OCI-LY7 (cell line): ENCODE measurements around the gene ZSCAN23. TPM values are rescaled to one million over a fixed set of nuclear protein-coding genes. Genes with fewer than 3 reads are reported as not detected.
A peak's percentile ranks its signal among the peaks of the same experiment; 100 is the strongest.

Experiments
- BruUV-seq: library from RNA; stranded (reverse); fragments of 400-500 nt; replicated peaks from 2 replicates; lab custom pipeline; 2021; lab: Mats Ljungman, UMichigan
- CTCF ChIA-PET: fragments of 300-600 bp; sonication (Branson Sonifier 250); formaldehyde crosslinking; loops from one replicate; lab custom pipeline; 2022; ENCODE audit warnings: antibody characterized with exemption; ENCODE audit not compliant: unreplicated experiment; lab: Charles Lee
- POLR2A ChIA-PET: fragments of 300-600 bp; sonication (Branson Sonifier 250); formaldehyde crosslinking; loops from one replicate; lab custom pipeline; 2022; ENCODE audit warnings: antibody characterized with exemption; lab: Charles Lee
- DNase-seq: peaks from one replicate; pipeline ENCODE4 v3.0.0-alpha.2; 2015; ENCODE audit warnings: low spot score
- H2AFZ ChIP-seq: fragments of 200-600 bp; sonication (generic), shearing (Covaris generic); 2 replicates; pipeline ENCODE4 v1.6.1; 2014; ENCODE audit warnings: mild to moderate bottlenecking, antibody characterized with exemption, low read length, moderate library complexity
- H3K27ac ChIP-seq: fragments of 200-600 bp; sonication (generic); 2 replicates; pipeline ENCODE4 v1.5.1; 2014; ENCODE audit warnings: mixed run types, low read depth, mild to moderate bottlenecking, moderate library complexity, low read length, inconsistent platforms; ENCODE audit not compliant: poor library complexity, severe bottlenecking
- H3K36me3 ChIP-seq: fragments of 200-600 bp; sonication (generic); 2 replicates; pipeline ENCODE4 v1.6.1; 2014; ENCODE audit warnings: mild to moderate bottlenecking, antibody characterized with exemption, low read length, moderate library complexity, mixed read lengths; ENCODE audit not compliant: insufficient read depth
- H3K4me1 ChIP-seq: fragments of 200-600 bp; sonication (generic); 2 replicates; pipeline ENCODE4 v1.5.1; 2014; ENCODE audit warnings: mild to moderate bottlenecking, low read length; ENCODE audit not compliant: insufficient read depth, poor library complexity, severe bottlenecking
- H3K4me2 ChIP-seq: fragments of 200-600 bp; sonication (generic); 2 replicates; pipeline ENCODE4 v1.6.1; 2014; ENCODE audit warnings: mild to moderate bottlenecking, low read length
- H3K4me3 ChIP-seq: fragments of 200-600 bp; sonication (generic); 2 replicates; pipeline ENCODE4 v1.5.1; 2014; ENCODE audit warnings: mild to moderate bottlenecking, low read depth, low read length; ENCODE audit not compliant: poor library complexity, severe bottlenecking
- H3K79me2 ChIP-seq: fragments of 200-600 bp; sonication (generic); 2 replicates; pipeline ENCODE4 v1.6.1; 2016; ENCODE audit warnings: low read depth, mild to moderate bottlenecking, low read length, moderate library complexity, mixed read lengths; ENCODE audit not compliant: insufficient read depth
- H3K9me2 ChIP-seq: fragments of 200-600 bp; sonication (generic); 2 replicates; pipeline ENCODE4 v1.6.1; 2016; ENCODE audit warnings: mild to moderate bottlenecking, low read length, mixed read lengths; ENCODE audit not compliant: insufficient read depth
- H3K9me3 ChIP-seq: fragments of 200-600 bp; sonication (generic); 2 replicates; pipeline ENCODE4 v1.6.1; 2014; ENCODE audit warnings: mild to moderate bottlenecking, mixed run types, low read length, mixed read lengths
- H4K20me1 ChIP-seq: fragments of 200-600 bp; sonication (generic); 2 replicates; pipeline ENCODE4 v1.6.1; 2014; ENCODE audit warnings: mild to moderate bottlenecking, antibody characterized with exemption, low read length, moderate library complexity, mixed read lengths; ENCODE audit not compliant: insufficient read depth
- CTCF ChIP-seq: fragments of 200-600 bp; sonication (generic); conservative IDR thresholded peaks from 2 replicates; pipeline ENCODE4 v1.5.1; 2014; ENCODE audit warnings: mild to moderate bottlenecking, antibody characterized with exemption, low read length, moderate library complexity, mixed read lengths
- EZH2phosphoT487 ChIP-seq: fragments of 200-600 bp; sonication (generic); IDR thresholded peaks from 2 replicates; pipeline ENCODE4 v1.6.1; 2018; ENCODE audit warnings: low read depth, borderline replicate concordance, mild to moderate bottlenecking, mixed run types, antibody characterized with exemption, low read length, moderate library complexity, mixed read lengths
- intact Hi-C: fragments of 100-400 bp; cut with micrococcal nuclease; formaldehyde crosslinking; loops from one replicate; pipeline ENCODE4 v1.10.0; 2022; ENCODE audit not compliant: unreplicated experiment
- total RNA-seq, 2 experiments: library from RNA; depleted of rRNA in 1 of 2; stranded (reverse); fragments of >200 nt in 1 of 2; shearing (Covaris generic) in 1 of 2; gene quantifications; 2 replicates each; pipeline ENCODE4 v1.2.3, GENCODE V29; 2014 to 2022

ZSCAN23 gene
- total RNA-seq, 2 experiments from 2014 or later = not detected

- ChIA-PET CTCF (no interaction called here), POLR2A (no interaction called here)
- no peak overlapping the region for H3K4me2 ChIP-seq
- H3K79me2 ChIP-seq = peaks cover 30% of the 10 kb centered on the region
- H4K20me1 ChIP-seq = no peaks in the 10 kb centered on the region
- peaks cover 20% of the 10 kb centered on the region for H3K36me3 ChIP-seq
- H3K27ac ChIP-seq = no peak overlapping the region
- no peak overlapping the region for H2AFZ ChIP-seq
- DNase-seq = no peak
- peaks cover 7% of the 10 kb centered on the region; the same call in 1 of the 2 replicates for H3K9me3 ChIP-seq
- no peak for TF ChIP-seq EZH2phosphoT487
- no peak for TF ChIP-seq CTCF
- H3K9me2 ChIP-seq = no peaks in the 10 kb centered on the region
- intact Hi-C loops = no loop called here
- no peak overlapping the region for H3K4me3 ChIP-seq
- no TSS peak for BruUV-seq
- peaks cover 25% of the 10 kb centered on the region for H3K4me1 ChIP-seq
Measured at GRCh38 chr6:28401172-28401571, 42.1 kb downstream of the ZSCAN23 start.

- no peak for DNase-seq
- ChIA-PET POLR2A (no interaction called here), CTCF (no interaction called here)
- intact Hi-C loops = no loop called here
- Histone ChIP-seq H3K27ac (peak overlapping the region; percentile 80), H3K9me3 (peaks cover 7% of the 10 kb centered on the region; the same call in 1 of the 2 replicates), H3K4me1 (peaks cover 36% of the 10 kb centered on the region), H3K36me3 (peaks cover 31% of the 10 kb centered on the region), H3K4me3 (peak overlapping the region; percentile 88), H4K20me1 (no peaks in the 10 kb centered on the region), H3K79me2 (peaks cover 41% of the 10 kb centered on the region), H2AFZ (peak overlapping the region; percentile 99), H3K4me2 (peak overlapping the region; percentile 90), H3K9me2 (no peaks in the 10 kb centered on the region)
- no peak for TF ChIP-seq CTCF
- TF ChIP-seq EZH2phosphoT487 = no peak
- TSS peak; percentile 95 for BruUV-seq
Measured at GRCh38 chr6:28400122-28400451, 43.2 kb downstream of the ZSCAN23 start.

GRCh38 chr6:28399350-28400121 is 43.8 kb downstream of the ZSCAN23 start, which contains the start of gene ZSCAN12:
Gene ZSCAN12 (minus strand): TSS chr6:28399747. CDS start chr6:28398405, 1,342 bp downstream.
- peak within 1 kb of the TSS; percentile 88 for H3K4me3 ChIP-seq
- TSS peak; percentile 85 for BruUV-seq
- H3K79me2 ChIP-seq = peaks cover 44% of the 10 kb centered on the region
- ChIA-PET POLR2A (interaction anchor here (1.1 to 1.4 kb wide), 2 partner anchors 118 to 132 kb away, joined by 3 read pairs; partner anchors contain the start of genes PGBD1 and ZSCAN26), CTCF (no interaction called here)
- TF ChIP-seq CTCF (peak; percentile 77), EZH2phosphoT487 (no peak)
- peak within 1 kb of the TSS; percentile 99 for H2AFZ ChIP-seq
- H3K27ac ChIP-seq = peak within 1 kb of the TSS; percentile 80
- peak; percentile 94 for DNase-seq
- H3K9me3 ChIP-seq = peaks cover 7% of the 10 kb centered on the region; the same call in 1 of the 2 replicates
- H4K20me1 ChIP-seq = no peaks in the 10 kb centered on the region; the same call in 1 of the 2 replicates
- H3K4me1 ChIP-seq = peaks cover 39% of the 10 kb centered on the region
- H3K4me2 ChIP-seq = peak within 1 kb of the TSS; percentile 90
- intact Hi-C loops = loop anchor here (1.0 to 5.0 kb wide), 6 partner anchors 49 to 583 kb away; partner anchors contain the start of genes PGBD1, ZKSCAN4 and ZKSCAN8
- H3K9me2 ChIP-seq = no peaks in the 10 kb centered on the region
- H3K36me3 ChIP-seq = peaks cover 36% of the 10 kb centered on the region
